GM19438 (cell line): ENCODE results near the gene MRPL10.

Experiments used
- ATAC-seq: cut with Tn5 transposase; IDR thresholded peaks from one replicate; pipeline ENCODE4 v1.9.1; 2021; ENCODE audit warnings: low read depth; ENCODE audit not compliant: unreplicated experiment

MRPL10 gene

DNA sequence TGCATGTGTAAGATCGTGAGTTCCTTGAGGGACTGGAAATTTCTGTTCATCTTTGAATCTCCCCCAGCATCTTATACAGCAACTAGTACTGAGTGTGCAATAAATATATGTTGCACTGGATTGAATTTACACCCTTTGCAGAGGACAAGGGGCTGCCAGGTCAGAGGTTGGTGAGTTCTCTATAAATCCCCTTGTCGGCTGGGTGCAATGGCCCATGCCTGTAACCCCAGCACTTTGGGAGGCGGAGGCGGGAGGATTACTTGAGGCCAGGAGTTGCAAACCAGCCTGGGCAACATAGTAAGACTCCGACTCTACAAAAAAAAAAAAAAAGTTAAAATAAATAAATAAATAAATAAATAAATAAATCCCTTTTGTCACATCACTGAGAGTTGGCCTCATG, 29.0 kb upstream of the MRPL10 start:
- no peak for ATAC-seq

DNA sequence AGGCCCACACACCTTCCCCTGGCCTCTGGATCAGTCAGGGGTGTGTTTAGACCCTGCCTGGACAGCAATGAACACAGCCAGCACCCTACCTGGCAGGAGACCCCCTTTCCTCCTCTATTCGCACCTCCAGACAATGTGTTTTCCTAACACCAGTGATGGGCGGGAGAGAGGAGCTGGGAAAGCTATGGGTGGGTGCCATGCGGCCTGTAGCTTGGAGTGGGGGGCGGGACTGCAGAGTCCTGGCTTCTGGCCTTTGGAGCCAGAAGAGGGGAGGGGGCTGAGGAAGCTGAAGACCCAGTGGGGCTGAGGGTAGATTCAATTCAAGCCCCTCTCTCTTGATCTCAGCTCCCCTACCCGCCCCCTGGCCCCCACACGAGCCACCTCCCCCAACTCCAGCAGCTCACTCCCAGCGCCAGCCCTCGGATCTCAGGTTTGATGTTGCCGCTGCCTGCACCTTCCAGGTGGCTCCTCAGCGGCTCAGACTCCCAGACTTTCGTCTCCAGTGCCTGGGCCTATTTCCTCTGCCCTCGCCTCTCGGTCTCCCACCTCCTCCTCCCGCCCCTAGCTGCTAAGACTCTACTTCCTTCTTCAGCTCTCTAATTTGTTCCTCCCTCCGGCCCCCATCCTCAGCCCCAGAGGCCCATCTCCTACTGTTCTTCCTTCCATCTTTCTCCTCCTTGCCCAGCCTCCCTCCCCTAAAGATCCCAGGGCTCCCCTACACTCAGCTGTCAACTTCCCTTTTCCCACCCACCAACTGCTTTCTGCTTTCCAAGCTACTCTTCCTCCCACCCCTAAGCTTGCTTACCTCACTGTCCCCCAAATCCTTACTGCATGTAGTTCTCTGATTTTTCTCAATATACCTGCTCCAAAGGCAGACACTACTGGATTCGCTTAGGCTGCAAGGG, 26.5 kb upstream of the MRPL10 start:
- ATAC-seq = no peak

DNA sequence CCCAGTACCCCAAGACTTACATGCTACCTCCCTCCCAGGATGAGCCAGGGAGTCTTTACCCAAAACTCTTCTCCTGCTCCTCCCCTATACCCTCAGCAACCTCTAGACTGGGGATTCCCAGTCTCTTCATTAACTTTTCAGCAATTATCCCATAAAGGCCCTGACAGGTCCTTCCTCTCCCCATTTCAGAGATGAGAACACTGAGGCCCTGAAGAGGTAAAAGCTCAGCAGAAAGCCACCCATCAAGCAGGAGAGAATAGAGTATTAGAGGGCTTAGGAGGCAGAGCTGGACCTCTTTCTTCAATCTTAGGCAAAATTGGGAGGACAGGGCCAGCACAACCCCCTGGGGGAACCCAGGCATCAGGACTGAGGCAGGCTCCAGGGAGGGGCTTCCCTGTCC, 25.5 kb upstream of the MRPL10 start:
- ATAC-seq = no peak

DNA sequence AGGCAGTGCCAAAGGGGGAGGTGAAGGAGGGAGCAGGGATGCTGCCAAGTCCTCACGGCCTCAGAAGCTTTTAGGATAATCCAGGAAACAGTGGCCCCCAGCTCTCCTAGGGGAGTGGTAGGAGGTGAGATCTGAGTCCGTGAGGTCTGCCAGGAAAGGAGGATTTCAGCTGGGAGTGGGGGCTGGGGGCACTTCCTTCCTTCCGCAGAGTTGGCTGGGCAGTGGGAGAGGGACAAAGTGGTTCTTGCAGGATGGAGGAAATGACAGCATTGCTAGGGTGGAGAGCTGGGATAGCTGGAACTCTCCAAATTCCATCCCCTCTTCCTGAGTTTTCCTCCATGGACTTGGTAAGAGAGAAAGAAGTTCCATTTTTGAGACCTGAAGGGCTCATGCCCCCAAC, 24.4 kb upstream of the MRPL10 start:
- ATAC-seq = no peak

DNA sequence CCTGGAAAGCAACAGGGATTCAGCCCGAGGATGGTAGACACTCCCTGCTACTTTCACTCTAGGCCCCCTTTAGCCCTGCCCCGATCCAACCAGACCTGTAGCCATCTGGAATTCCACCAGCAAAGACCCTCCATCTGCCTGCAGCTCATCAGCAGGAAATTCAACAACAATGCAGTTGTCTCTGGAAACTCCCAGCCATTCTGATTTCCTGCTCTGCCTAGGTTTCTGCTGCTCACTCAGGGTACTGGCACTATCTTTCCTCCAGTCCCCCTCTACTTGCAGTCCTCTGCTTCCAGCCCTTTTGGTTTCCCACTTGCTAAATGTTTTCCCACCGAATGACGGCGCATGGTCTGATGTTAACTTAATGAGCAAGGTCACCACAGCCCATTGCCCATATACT, 22.3 kb upstream of the MRPL10 start:
- no peak for ATAC-seq

DNA sequence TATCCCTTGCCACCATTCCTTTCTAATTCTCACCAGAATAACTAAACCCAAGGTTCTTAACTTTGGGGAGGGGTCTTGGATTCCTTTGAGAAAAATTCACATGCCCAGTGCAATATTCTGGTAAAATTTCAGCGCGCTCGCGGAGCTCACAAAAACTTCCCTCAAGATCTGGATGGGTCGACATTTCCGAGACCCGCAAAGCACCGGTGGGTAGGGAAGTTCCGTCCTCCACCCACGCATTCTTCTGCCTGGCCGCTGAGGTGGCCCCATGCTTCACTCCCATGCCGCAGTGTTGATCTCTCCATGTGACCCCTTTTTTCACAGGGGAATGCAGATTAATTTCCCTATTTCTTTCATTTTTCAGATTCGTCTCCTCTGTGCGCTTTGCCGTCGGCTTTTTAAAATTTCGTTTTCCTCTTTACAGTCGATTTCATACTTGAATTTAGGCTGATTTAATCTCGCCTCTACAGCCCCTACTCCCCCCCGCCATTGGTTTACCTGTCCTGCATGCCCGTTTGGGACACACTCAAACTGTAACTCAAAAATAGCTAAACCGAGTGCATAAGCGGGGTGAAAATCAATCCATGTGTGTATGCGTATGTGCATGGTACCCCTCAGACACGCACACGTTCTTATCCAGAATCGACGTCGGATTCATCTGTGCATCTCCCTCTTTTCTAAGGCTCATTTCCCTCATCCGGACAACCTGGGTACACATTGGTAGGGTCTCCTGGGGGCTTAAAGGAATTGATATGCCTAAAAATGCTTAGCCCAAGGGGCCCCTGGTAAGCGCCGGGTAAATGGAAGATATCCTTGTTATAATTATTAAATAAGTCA, 21.0 kb upstream of the MRPL10 start:
- no peak for ATAC-seq

DNA sequence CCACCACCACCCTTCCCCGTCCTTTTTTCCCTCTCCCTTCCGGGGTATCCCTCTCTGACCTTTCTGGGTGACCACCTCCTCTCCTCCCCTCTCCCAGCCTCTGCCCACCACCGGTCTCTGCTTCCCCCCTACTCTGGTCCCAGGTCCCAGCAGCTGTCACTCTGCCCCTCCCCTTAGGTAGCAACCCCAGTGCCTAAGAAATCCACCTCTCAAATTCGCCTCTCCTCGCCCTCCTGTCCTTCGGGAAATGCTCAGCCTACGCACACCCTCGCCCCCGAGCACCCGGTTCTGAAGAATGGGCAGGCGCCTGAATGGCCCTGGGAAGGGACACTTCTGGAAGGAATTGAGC, 20.4 kb upstream of the MRPL10 start:
- ATAC-seq = no peak

DNA sequence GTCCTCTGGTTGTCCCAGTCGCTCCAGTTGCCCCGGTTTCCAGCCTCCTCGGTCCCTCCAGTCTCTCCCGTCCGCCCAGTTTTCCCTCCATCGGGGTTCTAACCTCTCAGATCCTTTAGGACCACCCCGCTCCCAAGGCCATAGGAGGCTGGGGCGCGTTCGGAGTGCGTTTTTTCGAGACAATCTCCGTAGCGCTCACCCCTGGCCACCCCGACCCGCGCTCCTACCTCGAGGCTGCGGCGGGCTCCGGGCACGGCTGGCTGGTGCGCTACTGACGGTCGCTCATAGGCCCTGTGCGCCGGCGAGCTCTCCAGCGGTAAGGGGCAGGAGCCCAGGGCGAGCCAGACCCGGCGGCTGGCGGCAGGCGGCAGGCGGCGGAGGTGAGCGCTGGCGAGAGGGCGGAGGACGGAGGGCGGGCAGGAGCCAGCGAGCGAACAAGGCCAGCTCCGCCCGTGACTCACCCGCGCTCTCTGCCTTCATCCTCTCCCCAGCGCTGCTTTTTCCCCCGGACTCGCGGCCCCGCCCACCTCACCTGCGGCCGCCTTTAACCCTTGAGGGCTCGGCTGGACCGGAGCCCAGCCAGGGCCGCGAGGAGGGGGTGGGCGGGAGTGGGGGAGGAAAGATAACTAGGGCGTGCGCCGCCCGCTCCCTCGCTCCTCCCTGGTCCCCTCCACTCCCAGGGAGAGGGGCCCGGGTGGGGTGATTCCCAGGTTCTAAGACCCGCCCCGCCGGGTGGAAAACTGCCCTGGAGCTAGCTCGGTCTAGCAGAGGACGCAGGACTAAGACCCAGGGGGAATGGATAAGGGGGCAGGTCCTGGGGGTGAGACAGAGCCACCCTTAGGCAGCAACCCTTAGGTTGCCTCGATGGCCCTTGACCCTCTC, 19.6 kb upstream of the MRPL10 start, which contains the start of gene SP6:
TSS of gene SP6 (minus strand) at position 472 of the 882 bp plus-strand sequence. CDS start 2,734 bp downstream, outside the sequence.
- ATAC-seq = no peak

DNA sequence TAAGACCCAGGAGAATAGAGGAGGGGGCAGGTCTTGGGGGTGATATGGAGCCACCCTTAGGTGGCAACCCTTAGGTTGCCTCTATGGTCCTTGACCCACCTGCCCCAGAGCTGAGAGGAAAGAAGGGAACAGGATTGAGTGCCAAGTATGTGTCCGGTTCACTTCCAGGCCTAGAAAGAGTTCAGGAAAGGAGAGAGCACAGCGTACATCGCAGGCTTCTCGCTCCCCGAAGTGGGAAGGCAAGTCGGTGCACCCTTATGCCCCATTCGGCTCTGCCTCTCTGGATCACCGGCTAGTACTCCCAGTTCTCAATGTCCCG, 19.0 kb upstream of the MRPL10 start:
- no peak for ATAC-seq

DNA sequence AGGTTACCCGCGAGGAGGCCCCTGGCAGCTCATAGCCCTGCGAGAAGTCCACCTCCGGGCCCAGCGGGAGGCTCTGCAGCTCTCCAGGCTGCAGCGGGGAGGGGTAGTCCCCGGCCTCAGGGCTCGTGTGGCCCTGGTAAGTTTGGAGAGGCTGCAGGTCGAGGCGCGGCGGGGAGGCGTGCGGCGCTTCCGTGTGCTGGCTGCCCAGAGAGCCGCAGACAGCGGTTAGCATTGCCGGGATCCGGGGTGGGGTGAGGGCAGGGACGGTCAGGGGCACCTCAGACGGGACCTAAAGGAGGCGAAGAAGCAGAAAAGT, 16.8 kb upstream of the MRPL10 start:
- no peak for ATAC-seq

DNA sequence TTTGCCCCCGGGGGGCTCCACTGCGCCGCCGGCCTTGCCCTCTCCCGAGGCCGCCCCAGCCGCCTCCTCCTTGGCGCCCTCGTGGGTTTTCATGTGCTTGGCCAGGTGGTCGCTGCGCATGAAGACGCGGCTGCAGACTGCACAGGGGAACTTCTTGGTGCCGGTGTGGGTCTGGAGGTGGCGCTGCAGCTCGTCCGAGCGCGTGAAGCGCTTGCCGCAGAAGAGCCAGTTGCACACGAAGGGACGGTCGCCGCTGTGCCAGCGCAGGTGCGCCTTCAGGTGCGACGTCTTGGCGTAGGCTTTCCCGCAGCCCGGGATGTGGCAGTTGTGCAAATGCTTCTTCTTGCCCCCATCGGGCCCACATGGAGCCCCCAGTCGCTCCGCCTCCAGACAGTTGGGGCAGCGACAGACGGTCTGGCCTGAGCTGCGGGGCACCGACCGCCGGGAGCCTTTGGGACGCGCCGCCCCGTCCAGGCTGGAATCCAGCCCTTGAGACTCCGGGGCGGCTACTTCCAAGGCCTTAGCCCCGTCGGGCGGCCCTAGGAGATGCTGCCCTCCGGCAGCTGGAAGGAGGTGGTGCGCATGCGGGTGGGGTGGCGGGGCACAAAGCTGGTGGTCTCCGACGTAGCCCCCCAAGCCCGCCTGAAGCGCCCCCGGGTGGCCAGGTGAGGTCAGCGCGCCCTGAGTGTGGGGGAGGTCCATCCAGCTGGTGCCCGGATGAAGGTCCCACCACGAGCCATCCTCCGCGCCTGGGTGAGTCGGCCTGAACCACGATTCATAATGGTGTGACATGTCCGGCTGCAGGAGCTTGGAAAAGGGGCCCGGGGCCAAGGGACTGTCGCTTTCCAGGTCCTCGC, 16.2 kb upstream of the MRPL10 start:
- no peak for ATAC-seq

DNA sequence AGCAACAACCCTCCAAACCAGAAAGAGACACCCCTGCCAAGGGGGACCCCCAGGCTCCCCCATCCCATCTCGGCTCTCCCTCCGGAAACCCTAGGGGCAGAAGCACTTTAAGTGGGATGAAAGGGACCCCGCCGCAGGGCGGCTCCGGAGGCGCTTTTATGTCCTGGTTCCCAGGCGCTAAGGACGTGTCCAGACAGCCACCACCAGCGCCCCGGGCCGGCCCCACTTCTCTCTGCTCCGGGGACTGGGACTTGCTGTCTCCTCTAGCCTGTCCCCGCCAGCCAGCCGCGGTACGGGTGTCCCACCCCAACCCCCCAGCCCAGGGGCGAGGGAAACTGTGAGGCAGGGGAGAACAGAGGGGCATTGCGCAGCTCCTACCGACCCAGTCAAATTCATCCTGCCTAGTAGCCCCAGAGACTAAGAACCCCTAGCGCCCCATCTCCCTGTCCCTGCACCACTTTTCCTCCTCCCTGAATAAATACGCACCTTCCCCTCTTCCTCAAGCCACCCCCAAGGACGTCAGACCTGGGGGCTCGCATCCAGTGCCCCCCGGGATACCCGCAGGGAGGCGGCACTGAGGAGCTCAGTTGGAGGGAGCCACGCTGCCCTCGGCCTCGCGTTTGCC, 15.5 kb upstream of the MRPL10 start:
- no peak for ATAC-seq

DNA sequence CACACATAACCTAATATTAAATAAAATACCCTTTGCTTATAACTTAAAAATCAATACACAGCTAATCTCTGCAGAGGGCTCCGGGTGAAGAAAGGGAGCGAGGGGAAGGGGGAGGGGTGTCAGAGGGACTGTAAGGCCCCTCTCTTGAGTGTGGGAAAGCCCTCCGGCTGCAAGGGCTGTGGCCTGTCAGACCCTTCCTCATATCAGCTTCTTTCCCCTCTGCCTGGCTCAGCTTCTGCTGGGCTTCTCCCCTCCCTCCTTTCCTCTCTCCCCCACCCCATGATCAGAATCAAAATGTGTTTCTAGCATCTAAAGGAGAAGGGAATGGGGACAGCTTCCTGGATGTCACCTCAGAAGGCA, 14.4 kb upstream of the MRPL10 start:
- no peak for ATAC-seq

DNA sequence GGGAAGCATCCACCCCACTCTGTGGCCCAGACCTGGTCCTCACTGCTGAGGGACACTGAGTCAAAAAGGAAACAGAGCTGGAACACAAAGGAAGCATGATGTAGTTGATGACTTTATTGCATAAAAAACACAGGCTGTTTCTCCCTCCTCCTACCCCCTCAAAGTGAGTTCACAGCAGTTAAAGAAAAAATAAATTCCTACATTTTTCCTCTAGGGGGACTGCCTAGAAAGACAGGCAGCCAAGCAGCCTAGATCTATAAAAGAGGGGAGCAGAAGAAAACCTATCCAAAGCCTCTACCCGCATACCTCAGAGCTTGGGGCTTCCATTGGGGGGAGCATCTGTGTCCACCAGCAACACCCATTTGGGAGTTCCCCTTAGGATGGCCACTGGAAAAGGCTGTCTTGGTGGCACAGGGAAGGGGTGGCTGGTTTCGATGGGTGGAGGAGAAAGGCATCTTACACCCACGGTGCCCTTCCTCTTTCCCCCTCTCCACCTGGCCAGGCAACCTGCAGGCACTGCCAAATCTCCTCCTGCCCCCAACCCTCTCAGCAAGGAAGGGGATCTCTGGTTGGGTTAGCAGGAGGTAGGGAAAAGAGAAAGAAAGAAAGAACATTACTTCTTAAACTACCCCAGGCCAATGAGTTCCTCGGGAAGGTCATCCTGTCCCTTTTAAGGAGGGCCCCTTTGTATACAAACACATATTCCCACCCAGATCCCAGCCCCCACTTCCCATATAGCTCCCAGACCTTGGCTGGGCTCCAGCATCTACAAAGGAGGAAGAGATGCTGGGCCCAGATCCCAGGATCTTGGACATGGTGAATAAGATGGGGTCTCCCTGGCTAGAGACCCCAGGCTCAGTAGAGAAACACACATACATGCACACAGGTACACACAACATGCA, 13.7 kb upstream of the MRPL10 start:
- ATAC-seq = no peak

DNA sequence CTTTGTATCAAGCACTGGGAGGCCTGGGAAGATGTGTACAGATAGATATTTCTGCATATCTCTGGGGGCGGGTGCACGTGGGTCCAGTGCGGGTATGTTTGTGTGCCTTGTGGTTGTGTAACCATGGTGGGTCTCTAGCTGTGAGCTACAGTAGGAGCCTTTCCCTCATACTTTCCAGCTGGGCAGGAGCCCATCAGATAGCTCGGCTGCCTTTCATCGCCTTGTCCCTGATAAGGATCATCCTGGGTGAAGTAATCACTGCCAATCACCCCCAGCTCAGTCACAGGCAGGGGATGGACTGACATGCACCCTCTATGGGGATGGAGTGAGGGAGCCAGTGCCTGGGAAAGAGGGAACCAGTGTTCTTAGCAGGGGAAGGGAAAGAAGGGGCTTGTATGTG, 12.9 kb upstream of the MRPL10 start:
- no peak for ATAC-seq

DNA sequence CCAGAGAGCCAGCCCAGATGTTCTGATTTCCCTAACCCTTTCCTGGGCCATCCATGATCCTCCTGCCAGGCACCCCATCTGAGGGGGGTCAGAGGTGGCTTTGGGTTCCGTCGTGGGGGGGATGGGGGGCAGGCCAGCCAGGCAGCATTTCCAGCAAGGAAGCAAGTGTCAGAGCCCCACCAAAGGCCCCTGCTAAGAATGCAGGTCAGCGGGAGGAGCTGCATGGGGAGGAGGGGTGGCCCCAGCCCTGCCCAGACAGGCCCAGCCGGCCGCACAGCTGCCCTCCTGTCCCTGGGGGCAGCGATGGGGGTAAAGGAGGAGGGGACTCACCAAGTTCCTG, 12.0 kb upstream of the MRPL10 start:
- no peak for ATAC-seq

DNA sequence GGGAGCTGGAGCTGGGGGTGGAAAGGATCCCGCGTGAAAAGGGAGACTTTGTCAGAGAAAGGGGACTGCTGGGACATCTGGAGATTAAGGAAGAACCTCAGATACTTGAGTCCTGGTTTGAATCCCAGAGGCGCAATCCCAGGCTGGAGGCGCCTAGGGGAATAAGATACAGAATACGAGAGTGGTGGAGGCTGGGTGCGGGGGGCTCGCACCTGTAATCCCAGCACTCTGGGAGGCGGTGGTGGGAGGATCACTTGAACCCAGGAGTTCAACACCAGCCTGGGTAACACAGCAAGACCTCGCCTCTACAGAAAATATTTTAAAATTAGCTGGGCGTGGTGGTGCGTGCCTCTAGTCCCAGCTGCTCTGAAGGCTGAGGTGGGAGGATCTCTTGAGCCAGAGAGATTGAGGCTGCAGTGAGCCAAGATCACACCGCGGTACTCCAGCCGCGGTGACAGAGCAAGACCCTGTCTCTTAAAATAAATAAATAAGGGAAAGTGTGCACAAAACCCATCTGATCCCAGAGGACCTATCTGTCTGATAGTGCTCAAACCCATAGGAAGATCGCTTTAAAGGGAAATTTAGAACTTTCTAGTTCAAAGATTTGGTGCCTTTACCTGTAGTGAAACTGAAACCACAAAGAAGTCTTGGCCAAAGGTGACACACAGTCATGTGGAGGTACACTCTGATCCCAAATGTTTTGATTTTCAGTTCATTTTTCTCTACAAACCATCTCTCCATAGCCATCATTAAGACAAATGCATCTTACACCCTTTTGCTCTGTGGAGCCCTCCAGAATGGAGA, 10.3 kb upstream of the MRPL10 start:
- ATAC-seq = no peak
